ENCODE measurements around the gene RIC1.

GRCh38 chr9:5767968-5768932 lies 139.3 kb downstream of the RIC1 start:
- no peak for TF ChIP-seq CTCF (IDR thresholded peaks at IDR 0.05; ENCODE audit: control extremely low read depth in 1 of 3, insufficient read depth in 1 of 3, low read depth in 1 of 3, low read length in 3 of 3)
- no peak for TF ChIP-seq RAD21 (IDR thresholded peaks at IDR 0.05 in 1 of 2, conservative IDR thresholded peaks at IDR 0.05 in 1 of 2; ENCODE audit: low read depth in 2 of 2, low read length in 2 of 2)
- TF ChIP-seq POLR2AphosphoS5 (IDR thresholded peaks at IDR 0.05; ENCODE audit: low read depth, low read length): no peak
- TF ChIP-seq FOSL1 (IDR thresholded peaks at IDR 0.05; ENCODE audit: insufficient read depth, low read depth, low read length): no peak
- no peak for TF ChIP-seq SIN3A (conservative IDR thresholded peaks at IDR 0.05 in 1 of 2, IDR thresholded peaks at IDR 0.05 in 1 of 2; ENCODE audit: low read depth in 1 of 2, low read length in 2 of 2)
- no peak for TF ChIP-seq GABPA (IDR thresholded peaks at IDR 0.05; ENCODE audit: borderline replicate concordance, insufficient read depth, low read length)
- TF ChIP-seq POLR2A (IDR thresholded peaks at IDR 0.05; ENCODE audit: control extremely low read depth in 1 of 2, low read depth in 2 of 2, low read length in 2 of 2): no peak
- no peak for TF ChIP-seq SP1 (IDR thresholded peaks at IDR 0.05; ENCODE audit: low read depth, low read length)
- no peak for TF ChIP-seq SRF (IDR thresholded peaks at IDR 0.05; ENCODE audit: low read depth, low read length)
- no peak for TF ChIP-seq CBX5 (IDR thresholded peaks at IDR 0.05; ENCODE audit: low read depth, low read length)
- no peak for TF ChIP-seq CHD2 (IDR thresholded peaks at IDR 0.05; ENCODE audit: low read length)
- no peak for TF ChIP-seq HDAC6 (IDR thresholded peaks at IDR 0.05; ENCODE audit: low read depth, low read length)
